Retinal pigment epithelial cell (primary cell): Measurements from ENCODE around the gene SLC27A3.

ENCODE experiments used
- DNase-seq: peaks from one replicate; pipeline ENCODE4 v3.0.0-alpha.2; 2010; ENCODE audit warnings: low read depth
- H3K4me3 ChIP-seq: 2 replicates; pipeline ENCODE4 v1.5.1; 2011; ENCODE audit warnings: mild to moderate bottlenecking, low read length, control low read depth, moderate library complexity
- TF ChIP-seq, protein P1 (sequence below): conservative IDR thresholded peaks from 2 replicates; pipeline ENCODE4 v1.5.1; 2011; ENCODE audit warnings: low read depth, low read length, control low read depth, inconsistent platforms

The SLC27A3 gene

DNA sequence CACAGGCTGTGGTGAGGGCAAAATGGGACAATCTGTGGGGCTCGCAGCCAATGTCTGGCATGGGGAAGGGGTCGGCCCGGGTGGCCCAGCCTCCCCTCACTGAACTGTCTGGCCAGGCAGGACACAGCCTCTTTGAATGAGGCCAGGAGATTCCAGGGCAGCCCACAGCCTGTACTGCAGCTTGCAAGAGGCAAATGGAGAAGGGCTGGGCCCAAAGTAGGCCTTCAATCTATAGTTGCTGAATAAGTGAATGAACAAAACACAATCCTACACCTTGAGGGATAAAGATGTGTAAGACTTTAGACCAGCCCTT is 23.2 kb downstream of the SLC27A3 start:
- no peak overlapping the region for H3K4me3 ChIP-seq
- no peak for DNase-seq
- TF ChIP-seq, protein P1, sequence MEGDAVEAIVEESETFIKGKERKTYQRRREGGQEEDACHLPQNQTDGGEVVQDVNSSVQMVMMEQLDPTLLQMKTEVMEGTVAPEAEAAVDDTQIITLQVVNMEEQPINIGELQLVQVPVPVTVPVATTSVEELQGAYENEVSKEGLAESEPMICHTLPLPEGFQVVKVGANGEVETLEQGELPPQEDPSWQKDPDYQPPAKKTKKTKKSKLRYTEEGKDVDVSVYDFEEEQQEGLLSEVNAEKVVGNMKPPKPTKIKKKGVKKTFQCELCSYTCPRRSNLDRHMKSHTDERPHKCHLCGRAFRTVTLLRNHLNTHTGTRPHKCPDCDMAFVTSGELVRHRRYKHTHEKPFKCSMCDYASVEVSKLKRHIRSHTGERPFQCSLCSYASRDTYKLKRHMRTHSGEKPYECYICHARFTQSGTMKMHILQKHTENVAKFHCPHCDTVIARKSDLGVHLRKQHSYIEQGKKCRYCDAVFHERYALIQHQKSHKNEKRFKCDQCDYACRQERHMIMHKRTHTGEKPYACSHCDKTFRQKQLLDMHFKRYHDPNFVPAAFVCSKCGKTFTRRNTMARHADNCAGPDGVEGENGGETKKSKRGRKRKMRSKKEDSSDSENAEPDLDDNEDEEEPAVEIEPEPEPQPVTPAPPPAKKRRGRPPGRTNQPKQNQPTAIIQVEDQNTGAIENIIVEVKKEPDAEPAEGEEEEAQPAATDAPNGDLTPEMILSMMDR, result no peak

DNA sequence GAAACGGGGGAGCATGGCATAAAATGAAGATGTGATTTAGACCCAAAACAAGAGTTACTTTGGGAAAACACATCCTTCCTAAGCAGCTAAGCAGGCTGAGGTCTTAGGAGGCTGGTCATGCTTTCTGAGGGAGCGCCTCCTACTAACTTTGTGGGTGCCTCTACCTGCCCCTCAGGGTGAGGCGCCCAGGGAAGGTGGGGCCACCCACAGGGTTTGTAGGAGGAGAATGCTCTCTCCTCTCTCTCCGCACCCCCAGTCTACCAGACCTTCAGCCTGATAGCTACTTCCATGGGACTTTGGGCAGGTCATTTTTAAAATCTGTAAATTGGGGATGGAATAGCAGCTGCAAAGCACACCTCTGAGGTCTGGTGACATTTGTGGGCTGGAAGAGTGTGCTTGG is 23.8 kb downstream of the SLC27A3 start:
- no peak overlapping the region for H3K4me3 ChIP-seq
- TF ChIP-seq, protein P1, result no peak
- no peak for DNase-seq

DNA sequence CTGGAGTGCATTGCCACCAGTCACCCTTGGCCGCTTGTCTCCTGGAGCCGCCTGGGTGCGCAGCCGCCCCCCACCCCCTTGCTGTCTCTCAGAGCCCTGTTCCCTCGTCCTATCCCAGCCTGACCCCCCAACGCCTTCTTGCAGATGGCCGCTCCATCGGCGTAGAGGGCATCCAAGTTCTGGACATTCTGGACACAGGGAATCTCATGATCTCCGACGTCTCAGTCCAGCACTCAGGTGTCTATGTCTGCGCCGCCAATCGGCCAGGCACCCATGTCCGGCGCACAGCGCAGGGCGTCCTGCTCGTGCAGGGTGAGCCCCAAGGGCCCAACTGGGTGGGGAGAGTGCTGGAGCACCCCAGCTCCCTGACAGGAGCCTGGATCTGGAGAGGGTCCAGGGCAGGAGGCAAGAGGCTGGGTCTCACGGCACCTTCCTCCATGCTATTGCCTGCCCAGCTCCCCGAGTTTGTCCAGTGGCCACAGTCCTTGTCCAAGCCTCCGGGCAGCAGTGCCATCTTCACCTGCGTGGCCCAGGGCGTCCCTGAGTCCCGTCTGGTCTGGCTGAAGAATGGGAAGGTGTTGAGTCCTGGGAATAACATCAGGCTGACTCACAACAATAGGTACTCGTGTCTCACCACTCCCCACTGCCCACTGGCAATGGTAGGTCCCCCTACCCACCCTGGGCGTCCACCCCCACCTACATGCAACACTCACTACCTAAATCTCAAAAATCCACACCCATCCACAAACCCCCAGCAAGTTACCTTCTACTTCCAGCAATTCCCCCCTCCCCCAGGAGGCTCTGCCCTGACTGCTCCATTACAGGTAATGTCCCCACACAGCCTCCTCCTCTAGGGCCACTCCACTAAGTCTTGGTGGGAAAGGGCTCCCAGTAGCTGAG is 24.6 kb downstream of the SLC27A3 start:
- DNase-seq, result no peak
- TF ChIP-seq, protein P1, result no peak
- no peak overlapping the region for H3K4me3 ChIP-seq

DNA sequence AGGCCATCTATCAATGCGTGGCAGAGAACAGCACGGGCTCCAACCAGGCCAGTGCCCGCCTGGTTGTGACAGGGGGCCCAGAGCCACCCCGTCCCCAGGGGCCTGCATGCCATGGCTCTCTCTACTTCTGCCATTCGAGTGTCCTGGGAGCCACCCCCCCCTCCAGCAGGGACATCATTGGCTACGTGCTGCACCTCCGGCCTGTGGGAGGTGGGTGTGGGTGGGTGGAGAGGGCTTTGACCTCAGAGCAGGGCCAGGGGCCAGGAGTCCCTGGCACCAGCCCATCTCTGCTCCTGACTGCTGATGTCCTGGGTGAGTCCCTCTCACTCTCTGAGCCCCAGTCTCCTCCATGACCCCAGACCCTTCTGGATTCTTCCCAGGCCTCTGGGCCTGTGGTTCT is 25.3 kb downstream of the SLC27A3 start:
- DNase-seq, result no peak

DNA sequence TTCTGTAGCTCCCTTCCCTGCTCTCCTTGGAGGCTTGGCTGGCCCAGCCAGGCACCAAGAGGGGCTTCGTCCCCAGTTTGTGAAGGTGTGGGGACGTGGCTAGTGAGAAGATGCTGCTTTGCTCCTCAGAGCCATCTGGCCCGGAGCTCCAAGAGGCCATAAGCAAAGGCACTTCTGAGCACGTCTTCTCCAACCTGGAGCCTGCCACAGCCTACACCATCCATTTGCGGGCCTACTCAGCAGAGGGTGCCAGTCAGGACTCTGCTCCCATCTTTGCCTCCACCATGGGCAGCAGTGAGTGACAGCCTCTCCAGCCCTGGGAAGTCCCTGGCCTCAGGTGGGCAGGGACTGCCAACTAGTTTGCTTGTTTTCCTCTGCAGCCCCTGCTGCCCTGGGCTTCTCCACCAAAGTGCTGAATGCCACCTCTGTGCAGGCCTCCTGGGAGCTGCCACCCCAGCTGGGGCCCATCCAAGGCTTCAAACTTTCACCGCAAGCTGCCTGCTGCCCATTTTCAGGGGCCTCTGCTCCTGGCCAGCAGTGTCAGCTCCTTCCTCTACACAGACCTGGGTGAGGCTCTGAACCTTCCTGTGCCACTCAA is 25.9 kb downstream of the SLC27A3 start:
- H3K4me3 ChIP-seq, result no peak overlapping the region
- TF ChIP-seq, protein P1, result no peak
- DNase-seq, result no peak

More for the DNA sequence above, 25.3 kb downstream of the SLC27A3 start:
- H3K4me3 ChIP-seq, result no peak overlapping the region
- TF ChIP-seq, protein P1, result no peak

DNA sequence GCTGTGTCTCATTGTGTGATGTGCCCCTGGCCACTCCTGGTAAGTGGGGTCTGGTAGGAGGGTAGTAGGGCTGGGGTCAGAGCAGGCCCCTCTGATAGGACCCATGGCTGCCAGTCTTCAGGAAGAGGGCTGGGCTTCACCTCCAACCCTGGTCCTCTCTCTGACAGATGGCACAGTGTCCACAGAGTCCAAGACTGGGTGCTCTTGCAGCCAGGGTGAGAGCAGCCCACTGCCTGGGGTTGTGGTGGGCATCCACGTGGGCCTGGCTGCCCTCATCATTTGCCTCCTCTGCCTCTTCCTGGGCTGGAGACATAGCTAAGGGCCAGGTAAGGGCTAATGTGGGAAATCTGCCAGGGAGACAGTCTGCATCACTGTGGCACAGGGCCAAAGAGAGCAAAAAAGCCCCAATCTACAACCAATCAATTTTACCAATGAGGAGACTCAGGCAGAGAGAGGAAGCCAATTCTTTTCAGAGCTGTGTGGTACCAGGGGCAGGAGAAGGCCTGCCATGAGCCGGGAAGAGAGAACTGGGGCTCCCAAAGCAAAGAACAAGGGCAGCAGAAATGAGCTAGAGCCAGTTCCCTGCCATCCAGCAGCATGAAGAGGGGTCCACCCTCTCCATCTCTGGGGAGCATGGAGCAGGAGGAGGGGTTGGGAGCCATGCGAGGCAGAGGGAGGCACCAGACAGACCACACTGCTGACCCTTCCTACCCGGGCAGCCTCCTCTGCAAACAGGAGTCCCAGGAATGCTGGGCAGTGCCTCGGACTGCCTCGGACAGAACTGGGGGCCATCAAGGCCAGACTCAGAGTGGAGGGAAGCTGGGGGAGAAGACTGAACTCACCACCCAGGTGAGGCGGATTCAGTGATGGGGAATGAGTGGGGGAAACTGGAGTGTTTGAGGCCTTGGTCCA is 26.8 kb downstream of the SLC27A3 start:
- H3K4me3 ChIP-seq, result no peak overlapping the region
- TF ChIP-seq, protein P1, result no peak

More for the DNA sequence above, 26.8 kb downstream of the SLC27A3 start:
- no peak for DNase-seq
